Measurements from ENCODE around the gene PDE6A.

The PDE6A gene

DNA sequence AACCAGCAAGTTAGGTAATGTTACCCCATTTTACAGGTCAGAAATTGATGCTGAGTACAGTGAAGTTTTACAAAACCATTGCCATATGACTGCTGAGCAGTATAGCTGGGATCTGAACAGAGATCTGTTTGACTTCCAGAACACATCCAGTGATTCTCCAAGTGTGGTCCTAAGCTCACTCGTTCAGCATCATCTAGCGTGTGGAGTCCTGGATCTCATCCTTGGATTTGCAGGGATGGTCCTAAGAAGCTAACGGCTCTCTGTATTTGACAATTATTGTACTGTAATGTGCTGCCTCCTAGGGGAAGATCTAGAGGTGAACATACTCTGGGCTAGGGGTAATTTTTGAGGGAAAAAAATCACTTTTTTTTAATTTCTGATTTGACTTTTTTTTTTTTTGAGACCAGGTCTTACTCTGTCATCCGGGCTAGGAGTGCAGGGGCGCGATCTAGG is 17.4 kb upstream of the PDE6A start:
- DNase-seq (ENCODE audit: extremely low read depth, low read depth): peak; percentile 52
- peak; percentile 62 for TF ChIP-seq CTCF (IDR thresholded peaks at IDR 0.05; ENCODE audit: low read depth, low read length, missing control alignments)
- H3K4me3 ChIP-seq (replicated peaks; ENCODE audit: low read depth, low read length): no peak overlapping the region

- H3K4me3 ChIP-seq (replicated peaks; ENCODE audit: low read depth, low read length): peak overlapping the region; percentile 62
- DNase-seq (ENCODE audit: extremely low read depth, low read depth): no peak
- TF ChIP-seq CTCF (IDR thresholded peaks at IDR 0.05; ENCODE audit: low read depth, low read length, missing control alignments): no peak
Observed at GRCh38 chr5:149961186-149961685, 16.6 kb upstream of the PDE6A start.

GRCh38 chr5:149960272-149961185 is 15.9 kb upstream of the PDE6A start, which contains the start of gene SLC26A2:
TSS of gene SLC26A2 (plus strand) at chr5:149960758. CDS start at chr5:149977653, 16,895 bp downstream.
- DNase-seq (ENCODE audit: extremely low read depth, low read depth): peak; percentile 93
- no peak for TF ChIP-seq CTCF (IDR thresholded peaks at IDR 0.05; ENCODE audit: low read depth, low read length, missing control alignments)
- H3K4me3 ChIP-seq (replicated peaks; ENCODE audit: low read depth, low read length): peak within 1 kb of the TSS; percentile 62

GRCh38 chr5:149959406-149960236 is 15.0 kb upstream of the PDE6A start:
- DNase-seq (ENCODE audit: extremely low read depth, low read depth): peak; percentile 35
- TF ChIP-seq CTCF (IDR thresholded peaks at IDR 0.05; ENCODE audit: low read depth, low read length, missing control alignments): peak; percentile 58
- H3K4me3 ChIP-seq (replicated peaks; ENCODE audit: low read depth, low read length): peak overlapping the region; percentile 62

- no peak for TF ChIP-seq CTCF (IDR thresholded peaks at IDR 0.05; ENCODE audit: low read depth, low read length, missing control alignments)
- H3K4me3 ChIP-seq (replicated peaks; ENCODE audit: low read depth, low read length): no peak overlapping the region
- DNase-seq (ENCODE audit: extremely low read depth, low read depth): peak; percentile 16
Observed at GRCh38 chr5:149957855-149958254, 13.3 kb upstream of the PDE6A start.

DNA sequence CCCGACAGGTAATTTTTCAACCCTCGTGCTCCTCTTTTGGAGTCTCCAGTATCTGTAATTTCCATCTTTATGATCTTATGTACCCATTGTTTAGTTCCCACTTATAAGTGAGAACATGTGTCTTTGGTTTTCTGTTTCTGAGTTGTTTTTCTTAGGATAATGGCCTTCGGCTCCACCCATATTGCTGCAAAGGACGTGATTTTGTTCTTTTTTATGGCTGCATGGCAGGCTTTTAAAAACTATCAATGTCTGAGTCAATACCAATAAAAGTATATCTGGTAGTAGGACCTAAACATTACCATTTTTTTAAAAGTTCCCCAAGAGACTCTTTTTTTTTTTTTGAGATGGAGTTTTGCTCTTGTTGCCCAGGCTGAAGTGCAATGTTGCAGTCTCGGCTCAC is 12.1 kb upstream of the PDE6A start:
- no peak overlapping the region for H3K4me3 ChIP-seq (replicated peaks; ENCODE audit: low read depth, low read length)
- DNase-seq (ENCODE audit: extremely low read depth, low read depth): peak; percentile 78
- no peak for TF ChIP-seq CTCF (IDR thresholded peaks at IDR 0.05; ENCODE audit: low read depth, low read length, missing control alignments)
